22Rv1 (cell line): Measurements from ENCODE around the gene C16orf89.

ENCODE experiments used
- CTCF ChIP-seq: fragments of 450-650 bp; IDR thresholded peaks from 2 replicates; pipeline ENCODE4 v1.5.1; 2017; ENCODE audit warnings: mild to moderate bottlenecking
- ZFX ChIP-seq: fragments of 450-650 bp; IDR thresholded peaks from 2 replicates; pipeline ENCODE4 v1.6.1; 2017; ENCODE audit warnings: antibody characterized with exemption, borderline replicate concordance

GRCh38 chr16:5058476-5058875, 7.3 kb downstream of the C16orf89 start:
- TF ChIP-seq CTCF (0 out of 2 replicates have a peak, but pooled peaks have one; percentile 14), ZFX (no peak)
